ENCODE results near the gene LCT. TPM values are rescaled to one million over a fixed set of nuclear protein-coding genes. Genes with fewer than 3 reads are reported as not detected.
A peak's percentile ranks its signal among the peaks of the same experiment; 100 is the strongest.
"Not testable (repeated sequence)": the region's sequence is repeated elsewhere in the genome, so short reads cannot be mapped to it uniquely, and the experiment has no call there.

Gene LCT
- polyA plus RNA-seq, 1 of the 3 experiments (the other 2 are of a cell fraction) = not detected

GRCh38 chr2:135882415-135882814 is 45.4 kb upstream of the LCT start:
- DNase-seq = no peak
- Histone ChIP-seq H2AFZ (ENCODE audit: low read depth) (no peak overlapping the region), H4K20me1 (ENCODE audit: insufficient read depth) (no peaks in the 10 kb centered on the region), H3K79me2 (ENCODE audit: insufficient read depth) (no peaks in the 10 kb centered on the region), H3K9me3 (no peaks in the 10 kb centered on the region), H3K4me2 (no peak overlapping the region), H3K4me1 (ENCODE audit: control insufficient read depth in 1 of 2, insufficient read depth in 2 of 2, low read depth in 1 of 2, low read length in 1 of 2) (no peaks in the 10 kb centered on the region), H3K9me2 (no peaks in the 10 kb centered on the region), H3K4me3 (ENCODE audit: low read depth in 2 of 2, low read length in 1 of 2) (no peak overlapping the region), H3K36me3 (replicated peaks in 1 of 2; ENCODE audit: control insufficient read depth in 1 of 2, insufficient read depth in 2 of 2, low read length in 1 of 2) (no peaks in the 10 kb centered on the region), H3K9ac (no peak overlapping the region), H3F3A (replicated peaks; ENCODE audit: insufficient read depth) (no peaks in the 10 kb centered on the region), H3K27me3 (ENCODE audit: insufficient read depth) (no peaks in the 10 kb centered on the region), H3K27ac (ENCODE audit: low read depth in 2 of 2, low read length in 1 of 2) (no peak overlapping the region)
- 65% methylated on average over 3 of the region's 3 CpGs for WGBS (ENCODE audit: low lambda C conversion rate)
- TF ChIP-seq TCF12 (IDR thresholded peaks at IDR 0.05) = no peak
- TF ChIP-seq, protein P1, sequence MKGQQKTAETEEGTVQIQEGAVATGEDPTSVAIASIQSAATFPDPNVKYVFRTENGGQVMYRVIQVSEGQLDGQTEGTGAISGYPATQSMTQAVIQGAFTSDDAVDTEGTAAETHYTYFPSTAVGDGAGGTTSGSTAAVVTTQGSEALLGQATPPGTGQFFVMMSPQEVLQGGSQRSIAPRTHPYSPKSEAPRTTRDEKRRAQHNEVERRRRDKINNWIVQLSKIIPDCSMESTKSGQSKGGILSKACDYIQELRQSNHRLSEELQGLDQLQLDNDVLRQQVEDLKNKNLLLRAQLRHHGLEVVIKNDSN (IDR thresholded peaks at IDR 0.05; ENCODE audit: borderline replicate concordance, low read depth) = no peak
- no peak for TF ChIP-seq YY1 (IDR thresholded peaks at IDR 0.05; ENCODE audit: low read depth)
- no peak for TF ChIP-seq RXRA (IDR thresholded peaks at IDR 0.05; ENCODE audit: borderline replicate concordance, low read depth)
- TF ChIP-seq POLR2AphosphoS5 (IDR thresholded peaks at IDR 0.05; ENCODE audit: low read depth, low read length) = no peak
- POLR2A ChIA-PET = no interaction called here
- CTCF ChIA-PET = interaction anchor here (1.5 kb wide), 1 partner anchor 31 kb away, joined by 9 read pairs; no protein-coding TSS in a partner anchor

- Histone ChIP-seq H3K4me2 (peak overlapping the region; percentile 63), H3K79me2 (ENCODE audit: insufficient read depth) (peaks cover 15% of the 10 kb centered on the region; the same call in 1 of the 2 replicates), H3K4me3 (ENCODE audit: low read depth in 2 of 2, low read length in 1 of 2) (peak overlapping the region; percentile 71 to 74), H2AFZ (ENCODE audit: low read depth) (peak overlapping the region; percentile 83)
- ChIA-PET POLR2A (interaction anchor here (0.7 to 1.1 kb wide), 2 partner anchors 12 to 346 kb away, joined by 3 to 4 read pairs; partner anchors contain the start of genes R3HDM1 and ZRANB3), CTCF (interaction anchor here (0.7 to 1.0 kb wide), 2 partner anchors 508 to 615 kb away, joined by 3 read pairs; no protein-coding TSS in a partner anchor)
- not testable (repeated sequence) for DNase-seq; H3K27ac ChIP-seq (ENCODE audit: low read depth in 2 of 2, low read length in 1 of 2); H3K4me1 ChIP-seq (ENCODE audit: control insufficient read depth in 1 of 2, insufficient read depth in 2 of 2, low read depth in 1 of 2, low read length in 1 of 2); H3K27me3 ChIP-seq (ENCODE audit: insufficient read depth); H3K9ac ChIP-seq; H3K36me3 ChIP-seq (replicated peaks in 1 of 2; ENCODE audit: control insufficient read depth in 1 of 2, insufficient read depth in 2 of 2, low read length in 1 of 2); H3K9me2 ChIP-seq; H3F3A ChIP-seq (replicated peaks; ENCODE audit: insufficient read depth); H4K20me1 ChIP-seq (ENCODE audit: insufficient read depth); H3K9me3 ChIP-seq
- 90% methylated on average over 15 of the region's 15 CpGs for WGBS (ENCODE audit: low lambda C conversion rate)
Observed at GRCh38 chr2:135876770-135877169, 39.8 kb upstream of the LCT start.

DNA sequence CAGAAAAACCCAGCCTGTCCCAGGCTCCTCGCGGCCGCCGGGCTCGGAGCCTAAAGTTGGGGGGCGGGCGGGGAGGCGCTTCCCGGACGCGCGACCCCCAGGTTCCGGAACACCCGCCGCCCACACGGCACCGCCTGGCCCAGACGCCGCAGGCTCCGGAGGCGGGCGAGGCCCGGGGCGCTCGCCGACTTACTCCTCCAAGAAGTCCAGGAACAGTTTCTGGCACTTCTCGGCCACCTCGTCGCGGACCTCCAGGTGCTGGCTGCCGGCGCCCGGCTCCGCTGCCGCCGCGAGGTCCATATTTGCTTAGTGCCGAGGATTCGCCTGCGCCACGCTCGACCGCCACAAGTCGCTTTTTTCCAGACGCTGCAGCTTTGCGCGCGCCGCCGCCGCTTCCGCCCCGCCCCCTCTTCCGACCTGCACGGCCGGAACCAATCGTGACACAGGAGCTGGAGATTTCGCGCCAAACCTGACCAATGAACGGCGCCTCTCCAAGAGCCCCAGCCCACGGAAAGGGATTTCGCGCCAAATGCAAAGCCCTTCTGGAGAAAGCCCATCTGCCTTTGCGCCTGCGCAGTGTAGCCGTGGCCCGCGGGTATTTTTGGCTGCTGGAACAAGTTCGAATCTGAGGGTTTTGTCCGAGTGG is 39.2 kb upstream of the LCT start, which contains the start of gene MCM6:
Gene MCM6, minus strand, starts transcription at position 378 of the 646 bp plus-strand sequence. Its CDS starts 78 bp downstream, at position 300.
- peak; percentile 96 for DNase-seq
- Histone ChIP-seq H3K27ac (ENCODE audit: low read depth in 2 of 2, low read length in 1 of 2) (peak within 1 kb of the TSS; percentile 52 to 66; a peak in 3 of 4 replicates), H3K27me3 (ENCODE audit: insufficient read depth) (no peaks in the 10 kb centered on the region), H3K4me1 (ENCODE audit: control insufficient read depth in 1 of 2, insufficient read depth in 2 of 2, low read depth in 1 of 2, low read length in 1 of 2) (peaks cover 0 to 6% of the 10 kb centered on the region in 2 experiments; a peak in 1 of 4 replicates), H3K4me2 (peak within 1 kb of the TSS; percentile 79), H3K9me3 (no peaks in the 10 kb centered on the region), H2AFZ (ENCODE audit: low read depth) (peak within 1 kb of the TSS; percentile 83), H3K36me3 (replicated peaks in 1 of 2; ENCODE audit: control insufficient read depth in 1 of 2, insufficient read depth in 2 of 2, low read length in 1 of 2) (peaks cover 3 to 9% of the 10 kb centered on the region in 2 experiments), H3K4me3 (ENCODE audit: low read depth in 2 of 2, low read length in 1 of 2) (peak within 1 kb of the TSS; percentile 71 to 74), H3K9ac (peak within 1 kb of the TSS; percentile 77), H3F3A (replicated peaks; ENCODE audit: insufficient read depth) (peaks cover 3% of the 10 kb centered on the region), H4K20me1 (ENCODE audit: insufficient read depth) (no peaks in the 10 kb centered on the region), H3K79me2 (ENCODE audit: insufficient read depth) (peaks cover 15% of the 10 kb centered on the region; the same call in 1 of the 2 replicates), H3K9me2 (no peaks in the 10 kb centered on the region)
- CTCF ChIA-PET = interaction anchor here (0.7 to 1.0 kb wide), 2 partner anchors 508 to 616 kb away, joined by 3 read pairs; no protein-coding TSS in a partner anchor
- WGBS (ENCODE audit: low lambda C conversion rate) = 1% methylated on average over 37 of the region's 71 CpGs
- POLR2A ChIA-PET = interaction anchor here (0.7 to 1.2 kb wide), 3 partner anchors 10 to 345 kb away, joined by 3 to 5 read pairs (median 4); partner anchors contain the start of genes R3HDM1 and ZRANB3
- TF ChIP-seq RFX5 (IDR thresholded peaks at IDR 0.05; ENCODE audit: low read length) = peak; percentile 68
- peak; percentile 53; the same call in 1 of the 2 replicates for TF ChIP-seq TAF1 (IDR thresholded peaks at IDR 0.05; ENCODE audit: borderline replicate concordance, low read depth, low read length)
- TF ChIP-seq JUND (IDR thresholded peaks at IDR 0.05) = no peak
- TF ChIP-seq POLR2AphosphoS5 (IDR thresholded peaks at IDR 0.05; ENCODE audit: low read depth, low read length) = peak; percentile 45
- TF ChIP-seq ELF1 (IDR thresholded peaks at IDR 0.05) = peak; percentile 55
- peak in 1 of 2 experiments; percentile 22; a peak in 1 of 4 replicates for TF ChIP-seq EP300 (IDR thresholded peaks at IDR 0.05; ENCODE audit: borderline replicate concordance in 1 of 2, low read depth in 1 of 2, low read length in 1 of 2)
- TF ChIP-seq MXI1 (IDR thresholded peaks at IDR 0.05; ENCODE audit: low read depth, low read length) = peak; percentile 92
- TF ChIP-seq, protein P2, sequence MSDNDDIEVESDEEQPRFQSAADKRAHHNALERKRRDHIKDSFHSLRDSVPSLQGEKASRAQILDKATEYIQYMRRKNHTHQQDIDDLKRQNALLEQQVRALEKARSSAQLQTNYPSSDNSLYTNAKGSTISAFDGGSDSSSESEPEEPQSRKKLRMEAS (IDR thresholded peaks at IDR 0.05; ENCODE audit: low read depth) = peak; percentile 78
- TF ChIP-seq GABPA (IDR thresholded peaks at IDR 0.05; ENCODE audit: low read depth) = peak; percentile 33; the same call in 1 of the 2 replicates
- peak; percentile 47 for TF ChIP-seq RCOR1 (IDR thresholded peaks at IDR 0.05; ENCODE audit: low read length)
- TF ChIP-seq SIN3A (IDR thresholded peaks at IDR 0.05; ENCODE audit: borderline replicate concordance, low read depth, low read length) = peak; percentile 82; the same call in 1 of the 2 replicates
- TF ChIP-seq FOXM1 (IDR thresholded peaks at IDR 0.05; ENCODE audit: low read depth) = peak; percentile 6; the same call in 1 of the 2 replicates
- TF ChIP-seq CTCF (IDR thresholded peaks at IDR 0.05) = no peak
- TF ChIP-seq TCF12 (IDR thresholded peaks at IDR 0.05) = no peak
- TF ChIP-seq NRF1 (IDR thresholded peaks at IDR 0.05; ENCODE audit: low read depth, low read length) = peak; percentile 82
- no peak for TF ChIP-seq RXRA (IDR thresholded peaks at IDR 0.05; ENCODE audit: borderline replicate concordance, low read depth)
- TF ChIP-seq CHD2 (IDR thresholded peaks at IDR 0.05; ENCODE audit: low read length, partially characterized antibody) = peak; percentile 37

Data from SK-N-SH (cell line).